SK-N-SH (cell line): ENCODE measurements around the gene B4GALNT1. TPM values are rescaled to one million over a fixed set of nuclear protein-coding genes. Genes with fewer than 3 reads are reported as not detected.

ENCODE experiments used
- CTCF ChIA-PET: fragments of 300-600, 350-600 bp; formaldehyde crosslinking; extraction: SDS; loops from one replicate; lab custom pipeline; 2021; lab: Yijun Ruan, JAX
- POLR2A ChIA-PET: fragments of 350-600 bp; sonication (Branson Sonifier 250); formaldehyde crosslinking; extraction: SDS; loops from one replicate; lab custom pipeline; 2020; ENCODE audit warnings: antibody characterized with exemption, inconsistent platforms; lab: Yijun Ruan, JAX
- DNase-seq: peaks from one replicate; pipeline ENCODE4 v3.0.0; 2012
- H2AFZ ChIP-seq: fragments of 200-600 bp; sonication (generic); 2 replicates; pipeline ENCODE4 v1.8.1; 2016; ENCODE audit warnings: antibody characterized with exemption, mild to moderate bottlenecking, low read depth
- H3F3A ChIP-seq: fragments of 200-600 bp; sonication (generic); replicated peaks from 2 replicates; pipeline ENCODE3; 2016; ENCODE audit warnings: antibody characterized with exemption, mild to moderate bottlenecking; ENCODE audit not compliant: insufficient read depth
- H3K27ac ChIP-seq, 2 experiments: fragments of 200-500 bp in 1 of 2; fragments of 200-600 bp in 1 of 2; sonication (Bioruptor generic) in 1 of 2; sonication (generic), shearing (Covaris generic) in 1 of 2; 2 replicates each; pipeline versions ENCODE4 v1.5.1 to v1.6.1; 2014 to 2016; ENCODE audit warnings: low read depth in 2 of 2, inconsistent platforms in 1 of 2, low read length in 1 of 2, mild to moderate bottlenecking in 1 of 2, mixed read lengths in 1 of 2
- H3K27me3 ChIP-seq: fragments of 200-600 bp; sonication (generic), shearing (Covaris generic); 2 replicates; pipeline ENCODE4 v1.6.1; 2016; ENCODE audit warnings: mixed run types; ENCODE audit not compliant: insufficient read depth
- H3K36me3 ChIP-seq, 2 experiments: fragments of 200-500 bp in 1 of 2; fragments of 200-600 bp in 1 of 2; sonication (Bioruptor generic) in 1 of 2; sonication (generic) in 1 of 2; replicated peaks in 1 of 2; 2 replicates each; pipeline versions ENCODE3 to v1.5.1; 2014 to 2016; ENCODE audit warnings: low read length in 1 of 2, mild to moderate bottlenecking in 1 of 2; ENCODE audit not compliant: insufficient read depth in 2 of 2, control insufficient read depth in 1 of 2
- H3K4me1 ChIP-seq, 2 experiments: fragments of 200-500 bp in 1 of 2; fragments of 200-600 bp in 1 of 2; sonication (Bioruptor generic) in 1 of 2; sonication (generic), shearing (Covaris generic) in 1 of 2; 2 replicates each; pipeline versions ENCODE4 v1.5.1 to v1.6.1; 2014 to 2016; ENCODE audit warnings: low read depth in 1 of 2, low read length in 1 of 2, mixed run types in 1 of 2; ENCODE audit not compliant: insufficient read depth in 2 of 2, control insufficient read depth in 1 of 2
- H3K4me2 ChIP-seq: fragments of 200-600 bp; sonication (generic), shearing (Covaris generic); 2 replicates; pipeline ENCODE4 v1.6.1; 2017; ENCODE audit warnings: mixed run types
- H3K4me3 ChIP-seq, 2 experiments: fragments of 200-500 bp in 1 of 2; fragments of 200-600 bp in 1 of 2; sonication (Bioruptor generic) in 1 of 2; sonication (generic), shearing (Covaris generic) in 1 of 2; 2 replicates each; pipeline versions ENCODE4 v1.5.1 to v1.8.1; 2014 to 2016; ENCODE audit warnings: low read depth in 2 of 2, inconsistent platforms in 1 of 2, low read length in 1 of 2, mild to moderate bottlenecking in 1 of 2, mixed read lengths in 1 of 2, moderate library complexity in 1 of 2
- H3K79me2 ChIP-seq: fragments of 200-600 bp; sonication (generic); 2 replicates; pipeline ENCODE4 v1.8.1; 2017; ENCODE audit warnings: mild to moderate bottlenecking; ENCODE audit not compliant: insufficient read depth
- H3K9ac ChIP-seq: fragments of 200-600 bp; sonication (generic); 2 replicates; pipeline ENCODE4 v1.6.1; 2017; ENCODE audit warnings: mixed run types
- H3K9me2 ChIP-seq: fragments of 200-600 bp; sonication (generic); 2 replicates; pipeline ENCODE4 v1.6.1; 2017; ENCODE audit warnings: mixed run types
- H3K9me3 ChIP-seq: fragments of 200-600 bp; sonication (generic); 2 replicates; pipeline ENCODE4 v1.6.1; 2017; ENCODE audit warnings: mixed run types, mild to moderate bottlenecking, moderate library complexity
- H4K20me1 ChIP-seq: fragments of 200-600 bp; sonication (generic); 2 replicates; pipeline ENCODE4 v1.6.1; 2017; ENCODE audit warnings: mild to moderate bottlenecking, mixed run types; ENCODE audit not compliant: insufficient read depth
- ELF1 ChIP-seq: IDR thresholded peaks from 2 replicates; pipeline ENCODE4 v1.4.0; 2012
- EZH2phosphoT487 ChIP-seq: fragments of 200-600 bp; sonication (generic); IDR thresholded peaks from 2 replicates; pipeline ENCODE4 v1.6.1; 2017; ENCODE audit warnings: low read depth, mixed run types, mild to moderate bottlenecking, antibody characterized with exemption, moderate library complexity, borderline replicate concordance
- GABPA ChIP-seq: IDR thresholded peaks from 2 replicates; pipeline ENCODE4 v1.4.0; 2012; ENCODE audit warnings: low read depth, mild to moderate bottlenecking
- JUND ChIP-seq: IDR thresholded peaks from 2 replicates; pipeline ENCODE4 v1.4.0; 2012
- MEF2A ChIP-seq: IDR thresholded peaks from 2 replicates; pipeline ENCODE4 v1.4.0; 2012; ENCODE audit warnings: low read depth, borderline replicate concordance
- MXI1 ChIP-seq: IDR thresholded peaks from 2 replicates; pipeline ENCODE4 v1.6.1; 2012; ENCODE audit warnings: mild to moderate bottlenecking, low read depth, low read length, improper control_type of control experiment
- POLR2AphosphoS5 ChIP-seq: IDR thresholded peaks from 2 replicates; pipeline ENCODE4 v1.6.1; 2012; ENCODE audit warnings: low read depth, low read length
- RAD21 ChIP-seq: IDR thresholded peaks from 2 replicates; pipeline ENCODE4 v1.6.1; 2012; ENCODE audit warnings: mild to moderate bottlenecking, low read length
- RCOR1 ChIP-seq: fragments of 150-350 bp; IDR thresholded peaks from 2 replicates; pipeline ENCODE4 v1.6.1; 2017; ENCODE audit warnings: antibody characterized with exemption, low read length
- SIN3A ChIP-seq: IDR thresholded peaks from 2 replicates; pipeline ENCODE4 v1.6.1; 2012; ENCODE audit warnings: low read depth, mild to moderate bottlenecking, low read length, moderate library complexity, borderline replicate concordance
- SMC3 ChIP-seq: IDR thresholded peaks from 2 replicates; pipeline ENCODE4 v1.6.1; 2012; ENCODE audit warnings: low read depth, low read length, improper control_type of control experiment
- TCF12 ChIP-seq: IDR thresholded peaks from 2 replicates; pipeline ENCODE4 v1.4.0; 2012
- WGBS: methylation state at CpG from one replicate; pipeline ENCODE4 v1.1.6; 2017; ENCODE audit warnings: low lambda C conversion rate; 5-methylcytosine and 5-hydroxymethylcytosine counted together
- polyA plus RNA-seq, 3 experiments: library from polyadenylated mRNA; depleted of rRNA; stranded (reverse); fragments of >200 nt; gene quantifications; 2 replicates each; pipeline ENCODE4 v1.2.3, GENCODE V29; 2012
- TF ChIP-seq, protein P1 (sequence below): IDR thresholded peaks from 2 replicates; pipeline ENCODE4 v1.4.0; 2012; ENCODE audit warnings: low read depth
- TF ChIP-seq, protein P2 (sequence below): IDR thresholded peaks from 2 replicates; pipeline ENCODE4 v1.4.0; 2012; ENCODE audit warnings: low read depth, borderline replicate concordance
- TF ChIP-seq, protein P3 (sequence below): IDR thresholded peaks from 2 replicates; pipeline ENCODE4; 2012

The B4GALNT1 gene
- polyA plus RNA-seq, 1 of the 3 experiments (the other 2 are of a cell fraction) = 5.3 TPM

DNA sequence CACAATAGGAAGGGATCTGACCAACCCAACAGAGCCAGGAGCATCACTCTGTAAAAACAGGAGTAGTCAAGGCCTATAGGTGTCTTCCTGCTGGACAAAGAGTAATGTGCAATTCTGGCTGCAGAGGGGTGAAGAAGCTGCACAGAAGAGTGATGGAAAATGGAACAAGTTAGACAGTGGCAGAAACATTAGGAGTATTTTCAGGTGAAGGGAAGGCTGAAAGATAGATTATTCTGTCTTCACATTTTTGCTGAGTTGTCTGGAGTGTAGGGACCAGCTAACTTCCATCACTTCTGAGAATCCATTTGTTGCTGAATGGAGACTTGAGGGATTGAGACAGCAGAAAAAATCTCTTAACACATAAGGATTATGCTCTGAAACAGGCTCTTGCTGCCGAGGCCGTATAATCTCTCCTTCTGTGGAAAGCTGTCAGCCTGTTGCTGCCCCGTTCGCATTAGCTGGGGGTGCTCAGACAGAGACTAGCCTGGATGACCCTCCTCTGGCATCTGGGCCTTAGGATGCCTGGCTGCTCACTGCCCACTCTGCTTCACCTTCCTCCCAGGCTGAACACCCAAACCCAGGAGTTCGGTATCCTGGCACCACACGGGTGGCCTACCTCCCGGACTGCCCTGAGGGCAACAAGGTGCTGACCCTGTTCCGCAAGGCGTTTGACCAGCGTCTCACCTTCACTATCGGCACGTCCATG lies 24.9 kb downstream of the B4GALNT1 start (continued):
- TF ChIP-seq RAD21 (no peak), EZH2phosphoT487 (no peak), POLR2AphosphoS5 (no peak), JUND (no peak), RCOR1 (no peak), TCF12 (no peak), MEF2A (no peak), MXI1 (no peak)
- TF ChIP-seq, protein P1, sequence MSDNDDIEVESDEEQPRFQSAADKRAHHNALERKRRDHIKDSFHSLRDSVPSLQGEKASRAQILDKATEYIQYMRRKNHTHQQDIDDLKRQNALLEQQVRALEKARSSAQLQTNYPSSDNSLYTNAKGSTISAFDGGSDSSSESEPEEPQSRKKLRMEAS = no peak

DNA sequence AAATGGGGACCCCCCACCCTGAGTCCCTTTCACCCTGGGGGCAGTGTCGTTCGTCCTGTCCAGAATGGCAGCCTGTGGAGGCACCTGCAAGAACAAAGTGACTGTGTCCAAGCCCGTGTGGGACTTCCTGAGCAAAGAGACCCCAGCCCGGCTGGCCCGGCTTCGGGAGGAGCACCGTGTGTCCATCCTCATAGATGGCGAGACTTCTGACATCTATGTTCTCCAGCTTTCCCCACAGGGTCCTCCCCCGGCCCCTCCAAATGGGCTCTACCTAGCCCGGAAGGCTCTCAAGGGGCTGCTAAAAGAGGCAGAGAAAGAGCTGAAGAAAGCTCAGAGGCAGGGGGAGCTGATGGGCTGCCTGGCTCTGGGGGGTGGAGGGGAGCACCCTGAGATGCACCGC lies 26.2 kb downstream of the B4GALNT1 start:
- H3F3A ChIP-seq = peaks cover 6% of the 10 kb centered on the region
- H3K9me2 ChIP-seq = no peaks in the 10 kb centered on the region
- ChIA-PET POLR2A (interaction anchor here (0.6 to 1.5 kb wide), 3 partner anchors 10 to 87 kb away, joined by 3 to 4 read pairs (median 3); partner anchors contain the start of gene DDIT3), CTCF (interaction anchor here (1.0 to 7.6 kb wide), 6 partner anchors 13 to 26 kb away, joined by 3 to 65 read pairs (median 5); partner anchors contain the start of gene B4GALNT1)
- WGBS = 100% methylated on average over 6 of the region's 11 CpGs
- H3K9me3 ChIP-seq = no peaks in the 10 kb centered on the region
- H3K27ac ChIP-seq = no peak overlapping the region
- H3K4me3 ChIP-seq = no peak overlapping the region
- H2AFZ ChIP-seq = no peak overlapping the region
- H3K79me2 ChIP-seq = peaks cover 6% of the 10 kb centered on the region; the same call in 1 of the 2 replicates
- no peak overlapping the region for H3K4me2 ChIP-seq
- no peak for DNase-seq
- TF ChIP-seq GABPA (no peak), SIN3A (no peak), ELF1 (no peak), MXI1 (no peak), SMC3 (no peak), JUND (no peak)
- TF ChIP-seq, protein P2, sequence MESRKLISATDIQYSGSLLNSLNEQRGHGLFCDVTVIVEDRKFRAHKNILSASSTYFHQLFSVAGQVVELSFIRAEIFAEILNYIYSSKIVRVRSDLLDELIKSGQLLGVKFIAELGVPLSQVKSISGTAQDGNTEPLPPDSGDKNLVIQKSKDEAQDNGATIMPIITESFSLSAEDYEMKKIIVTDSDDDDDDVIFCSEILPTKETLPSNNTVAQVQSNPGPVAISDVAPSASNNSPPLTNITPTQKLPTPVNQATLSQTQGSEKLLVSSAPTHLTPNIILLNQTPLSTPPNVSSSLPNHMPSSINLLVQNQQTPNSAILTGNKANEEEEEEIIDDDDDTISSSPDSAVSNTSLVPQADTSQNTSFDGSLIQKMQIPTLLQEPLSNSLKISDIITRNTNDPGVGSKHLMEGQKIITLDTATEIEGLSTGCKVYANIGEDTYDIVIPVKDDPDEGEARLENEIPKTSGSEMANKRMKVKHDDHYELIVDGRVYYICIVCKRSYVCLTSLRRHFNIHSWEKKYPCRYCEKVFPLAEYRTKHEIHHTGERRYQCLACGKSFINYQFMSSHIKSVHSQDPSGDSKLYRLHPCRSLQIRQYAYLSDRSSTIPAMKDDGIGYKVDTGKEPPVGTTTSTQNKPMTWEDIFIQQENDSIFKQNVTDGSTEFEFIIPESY = no peak
- TF ChIP-seq, protein P3, sequence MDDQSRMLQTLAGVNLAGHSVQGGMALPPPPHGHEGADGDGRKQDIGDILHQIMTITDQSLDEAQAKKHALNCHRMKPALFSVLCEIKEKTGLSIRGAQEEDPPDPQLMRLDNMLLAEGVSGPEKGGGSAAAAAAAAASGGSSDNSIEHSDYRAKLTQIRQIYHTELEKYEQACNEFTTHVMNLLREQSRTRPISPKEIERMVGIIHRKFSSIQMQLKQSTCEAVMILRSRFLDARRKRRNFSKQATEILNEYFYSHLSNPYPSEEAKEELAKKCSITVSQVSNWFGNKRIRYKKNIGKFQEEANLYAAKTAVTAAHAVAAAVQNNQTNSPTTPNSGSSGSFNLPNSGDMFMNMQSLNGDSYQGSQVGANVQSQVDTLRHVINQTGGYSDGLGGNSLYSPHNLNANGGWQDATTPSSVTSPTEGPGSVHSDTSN = no peak
- TF ChIP-seq, all 33 proteins: peak for 0
- no peak overlapping the region for H3K9ac ChIP-seq
- no peaks in the 10 kb centered on the region for H4K20me1 ChIP-seq
- H3K4me1 ChIP-seq = peaks cover 9 to 31% of the 10 kb centered on the region in 2 experiments; a peak in 3 of 4 replicates
- H3K27me3 ChIP-seq = no peaks in the 10 kb centered on the region
- H3K36me3 ChIP-seq = peaks cover 4 to 37% of the 10 kb centered on the region in 2 experiments
